Fibroblast of skin of right quadriceps (primary cell): ENCODE measurements around the gene OR4F3.
"Not testable (repeated sequence)": the region's sequence is repeated elsewhere in the genome, so short reads cannot be mapped to it uniquely, and the experiment has no call there.

Experiments used
- DNase-seq: peaks from one replicate; pipeline ENCODE4 v3.0.0-alpha.2; 2013

OR4F3 gene

GRCh38 chr5:181366968-181367367 is at the start of gene OR4F3:
Gene OR4F3, plus strand, starts transcription at chr5:181367268.
- not testable (repeated sequence) for DNase-seq
